Sciatic nerve (tissue), 2 donors: ENCODE measurements around the gene MPP1. TPM values are rescaled to one million over a fixed set of nuclear protein-coding genes. Genes with fewer than 3 reads are reported as not detected.
"Not testable (repeated sequence)": the region's sequence is repeated elsewhere in the genome, so short reads cannot be mapped to it uniquely, and the experiment has no call there.

ENCODE experiments used
- ATAC-seq: fragments of 200-7000 bp; cut with Tn5 transposase; one replicate; pipeline ENCODE4 v1.9.1; 2020; ENCODE audit warnings: mild to moderate bottlenecking, moderate library complexity
- DNase-seq: peaks from one replicate; pipeline ENCODE4 v3.0.0-alpha.2; 2020; ENCODE audit warnings: low spot score
- intact Hi-C: fragments of 100-400 bp; cut with DNase I; formaldehyde crosslinking; loops from one replicate; pipeline ENCODE4 v1.14.2; 2022
- total RNA-seq: library from RNA; stranded (reverse); fragmentation: NEBNext Ultra II Directional; extraction: Animal tissue kit (Norgen Biotek cat#: 25700); gene quantifications from one replicate; pipeline ENCODE4 v1.2.1, GENCODE V29; 2021
- donor health status: DM: no; HTN: no; CAD: no.
- donor health status: DM: no; HTN: no; CAD: no.

MPP1 gene
- 52.0 TPM for total RNA-seq

GRCh38 chrX:154804957-154805695, at the start of gene MPP1:
Gene MPP1 (minus strand): TSS chrX:154805485. CDS start chrX:154805373, 112 bp downstream.
- peak; percentile 83 for DNase-seq
- ATAC-seq: peak; percentile 98
- intact Hi-C loops: loop anchor here (1.0 kb wide), 1 partner anchor 35 kb away; no protein-coding TSS in a partner anchor

- ATAC-seq (no peak), DNase-seq (no peak)
- intact Hi-C loops: no loop called here
These were observed 45.8 kb upstream of the MPP1 start for GRCh38 chrX:154850957-154851611.

GRCh38 chrX:154840856-154841255, 35.6 kb upstream of the MPP1 start:
- ATAC-seq (no peak), DNase-seq (no peak)
- intact Hi-C loops: loop anchor here (1.0 kb wide), 1 partner anchor 37 kb away; no protein-coding TSS in a partner anchor

GRCh38 chrX:154836163-154836562, 30.9 kb upstream of the MPP1 start:
- intact Hi-C loops: no loop called here
- DNase-seq (no peak), ATAC-seq (no peak)

- ATAC-seq (no peak), DNase-seq (no peak)
- intact Hi-C loops: no loop called here
These were observed 29.3 kb upstream of the MPP1 start, which contains the start of gene SMIM9 for GRCh38 chrX:154834562-154834961. Gene SMIM9 (minus strand): TSS chrX:154834662. CDS start chrX:154830856, 3,806 bp downstream.

- intact Hi-C loops: no loop called here
- DNase-seq: no peak
- ATAC-seq: no peak
These were observed 28.5 kb upstream of the MPP1 start for GRCh38 chrX:154833746-154834274.

- intact Hi-C loops: no loop called here
- ATAC-seq: no peak
- no peak for DNase-seq
These were observed 24.7 kb upstream of the MPP1 start for GRCh38 chrX:154829926-154830442.

- intact Hi-C loops: no loop called here
- DNase-seq: no peak
- ATAC-seq: no peak
These were observed 23.8 kb upstream of the MPP1 start for GRCh38 chrX:154829134-154829533.

GRCh38 chrX:154828016-154828408, 22.7 kb upstream of the MPP1 start:
- no peak for DNase-seq
- no peak for ATAC-seq
- intact Hi-C loops: no loop called here

- DNase-seq: no peak
- intact Hi-C loops: no loop called here
- no peak for ATAC-seq
These were observed 22.1 kb upstream of the MPP1 start for GRCh38 chrX:154827194-154828015.

- DNase-seq, intact Hi-C loops, ATAC-seq: not testable (repeated sequence)
These were observed 20.3 kb upstream of the MPP1 start for GRCh38 chrX:154825586-154825985.

GRCh38 chrX:154824638-154825037, 19.4 kb upstream of the MPP1 start:
- intact Hi-C loops: no loop called here
- DNase-seq (no peak), ATAC-seq (no peak)

- intact Hi-C loops: no loop called here
These were observed 16.7 kb upstream of the MPP1 start for GRCh38 chrX:154822029-154822428.

GRCh38 chrX:154821523-154821922, 16.2 kb upstream of the MPP1 start:
- ATAC-seq (no peak), DNase-seq (no peak)
- intact Hi-C loops: no loop called here

More at GRCh38 chrX:154822029-154822428, 16.7 kb upstream of the MPP1 start:
- DNase-seq: no peak
- ATAC-seq: no peak

GRCh38 chrX:154819771-154820341, 14.6 kb upstream of the MPP1 start:
- no peak for ATAC-seq

GRCh38 chrX:154818916-154819770, 13.9 kb upstream of the MPP1 start:
- intact Hi-C loops: no loop called here
- DNase-seq: no peak
- ATAC-seq: no peak

More at GRCh38 chrX:154819771-154820341, 14.6 kb upstream of the MPP1 start:
- intact Hi-C loops: no loop called here
- no peak for DNase-seq

- intact Hi-C loops, DNase-seq, ATAC-seq: not testable (repeated sequence)
These were observed 11.8 kb upstream of the MPP1 start for GRCh38 chrX:154817048-154817618.
